Aorta (tissue), 5 donors: ENCODE results near the gene SH2B3. TPM values are rescaled to one million over a fixed set of nuclear protein-coding genes. Genes with fewer than 3 reads are reported as not detected.
"Not testable (repeated sequence)": the region's sequence is repeated elsewhere in the genome, so short reads cannot be mapped to it uniquely, and the experiment has no call there.

ENCODE experiments used
- ATAC-seq: fragments of 200-7000 bp; cut with Tn5 transposase; one replicate; pipeline ENCODE4 v1.9.1; 2022; ENCODE audit warnings: moderate library complexity; ENCODE audit not compliant: low FRiP score
- DNase-seq, 2 donors: peaks; one replicate each; pipeline ENCODE4 v3.0.0-alpha.2; 2020
- H3K27ac ChIP-seq, 2 donors: one replicate each; pipeline ENCODE4 v1.5.1; 2013; ENCODE audit warnings: low read length in 2 of 2, mild to moderate bottlenecking in 2 of 2, moderate library complexity in 2 of 2, control low read depth in 1 of 2, inconsistent platforms in 1 of 2, low read depth in 1 of 2
- H3K27me3 ChIP-seq, 2 donors: one replicate each; pipeline ENCODE4 v1.6.1; 2013; ENCODE audit warnings: control low read depth in 1 of 2, low read length in 1 of 2, mild to moderate bottlenecking in 1 of 2, moderate library complexity in 1 of 2; ENCODE audit not compliant: insufficient read depth in 2 of 2, control insufficient read depth in 1 of 2
- H3K36me3 ChIP-seq, 2 donors: one replicate each; pipeline ENCODE4 v1.6.1; 2013; ENCODE audit warnings: control low read depth in 1 of 2, low read length in 1 of 2, mild to moderate bottlenecking in 1 of 2; ENCODE audit not compliant: insufficient read depth in 2 of 2, control insufficient read depth in 1 of 2
- H3K4me1 ChIP-seq, 2 donors: one replicate each; pipeline ENCODE4 v1.6.1; 2013; ENCODE audit warnings: low read length in 2 of 2, control low read depth in 1 of 2, mild to moderate bottlenecking in 1 of 2, moderate library complexity in 1 of 2; ENCODE audit not compliant: insufficient read depth in 2 of 2, control insufficient read depth in 1 of 2
- H3K4me3 ChIP-seq, 2 donors: one replicate each; pipeline ENCODE4 v1.5.1; 2013; ENCODE audit warnings: low read length in 2 of 2, control low read depth in 1 of 2, mild to moderate bottlenecking in 1 of 2
- H3K9me3 ChIP-seq: one replicate; pipeline ENCODE4 v1.6.1; 2013; ENCODE audit warnings: mild to moderate bottlenecking, low read length; ENCODE audit not compliant: control insufficient read depth
- WGBS, 2 donors: extraction: QIAGEN DNeasy Blood & Tissue Kit; methylation state at CpG; one replicate each; pipeline ENCODE4 v1.1.7; 2013; 5-methylcytosine and 5-hydroxymethylcytosine counted together
- intact Hi-C, 2 donors: fragments of 100-400 bp; cut with DNase I; formaldehyde crosslinking; loops; one replicate each; pipeline versions ENCODE4 v1.14.2 to v1.15.0; 2022
- polyA plus RNA-seq, 2 donors: library from polyadenylated mRNA; stranded (reverse); fragments of 200-250 nt; gene quantifications; one replicate each; pipeline ENCODE4 v1.2.3, GENCODE V29; 2013
- total RNA-seq, 2 donors: library from RNA; stranded (reverse); fragmentation: NEBNext Ultra II Directional; extraction: Animal tissue kit (Norgen Biotek cat#: 25700); gene quantifications; one replicate each; pipeline ENCODE4 v1.2.1, GENCODE V29; 2021
- donor health status: healthy with polysubstance abuse.
- donor health status: Bipolar disorder and iron deficiency.
- donor health status: DM: no; HTN: no; CAD: no.
- donor health status: DM: no; HTN: no; CAD: no.
- donor health status: DM: yes; HTN: yes; CAD: no.

Gene SH2B3
- total and polyA plus RNA-seq, 4 donors, result 11.4 to 45.5 (median 23.5) TPM

GRCh38 chr12:111458546-111459172, 52.9 kb downstream of the SH2B3 start:
- 84 to 85% methylated on average over 6 of the region's 6 CpGs for WGBS, 2 donors
- intact Hi-C loops, result no loop called here
- no peaks in the 10 kb centered on the region for H3K4me1 ChIP-seq
- ATAC-seq (no peak), DNase-seq (no peak)
- H3K27ac ChIP-seq, result peak overlapping the region in 1 of 2 donors; percentile 26
- H3K36me3 ChIP-seq, result peaks cover 0 to 4% of the 10 kb centered on the region in 2 donors
- no peaks in the 10 kb centered on the region for H3K27me3 ChIP-seq
- H3K4me3 ChIP-seq, result no peak overlapping the region
- no peaks in the 10 kb centered on the region for H3K9me3 ChIP-seq

- WGBS, 2 donors, result 98 to 99% methylated on average over 11 of the region's 11 CpGs
- intact Hi-C loops, H3K36me3 ChIP-seq, H3K9me3 ChIP-seq, H3K27ac ChIP-seq, H3K27me3 ChIP-seq, ATAC-seq, DNase-seq, H3K4me1 ChIP-seq, H3K4me3 ChIP-seq: not testable (repeated sequence)
Measured at GRCh38 chr12:111460111-111460510, 54.4 kb downstream of the SH2B3 start.

GRCh38 chr12:111462210-111462769, 56.6 kb downstream of the SH2B3 start:
- ATAC-seq, result no peak
- peaks cover 0 to 4% of the 10 kb centered on the region in 2 donors for H3K36me3 ChIP-seq
- intact Hi-C loops, result no loop called here

GRCh38 chr12:111467092-111467856, 61.6 kb downstream of the SH2B3 start:
- peak overlapping the region in 1 of 2 donors; percentile 59 for H3K27ac ChIP-seq
- H3K4me3 ChIP-seq, result no peak overlapping the region
- H3K36me3 ChIP-seq, result peaks cover 0 to 3% of the 10 kb centered on the region in 2 donors
- ATAC-seq, result no peak
- no peaks in the 10 kb centered on the region for H3K9me3 ChIP-seq
- DNase-seq, result no peak
- intact Hi-C loops, result no loop called here
- WGBS, 2 donors, result 65 to 68% methylated on average over 3 of the region's 3 CpGs
- H3K27me3 ChIP-seq, result no peaks in the 10 kb centered on the region
- H3K4me1 ChIP-seq, result peaks cover 2% of the 10 kb centered on the region in 2 donors

More at GRCh38 chr12:111462210-111462769, 56.6 kb downstream of the SH2B3 start:
- peaks cover under 1% of the 10 kb centered on the region in 2 donors for H3K4me1 ChIP-seq
- no peak overlapping the region for H3K27ac ChIP-seq
- H3K4me3 ChIP-seq, result no peak overlapping the region
- no peaks in the 10 kb centered on the region for H3K9me3 ChIP-seq
- no peak for DNase-seq
- H3K27me3 ChIP-seq, result no peaks in the 10 kb centered on the region

GRCh38 chr12:111467857-111468241, 62.1 kb downstream of the SH2B3 start:
- H3K36me3 ChIP-seq, result peaks cover under 1 to 3% of the 10 kb centered on the region in 2 donors
- intact Hi-C loops, result no loop called here

GRCh38 chr12:111469401-111469800, 63.7 kb downstream of the SH2B3 start:
- 29 to 31% methylated on average over 2 of the region's 2 CpGs for WGBS, 2 donors
- peaks cover 2% of the 10 kb centered on the region in 2 donors for H3K4me1 ChIP-seq
- H3K9me3 ChIP-seq, result no peaks in the 10 kb centered on the region
- DNase-seq (no peak), ATAC-seq (no peak)
- no peak overlapping the region for H3K27ac ChIP-seq
- H3K36me3 ChIP-seq, result peaks cover 3 to 9% of the 10 kb centered on the region in 2 donors
- no peaks in the 10 kb centered on the region for H3K27me3 ChIP-seq
- intact Hi-C loops, result no loop called here
- no peak overlapping the region for H3K4me3 ChIP-seq

More at GRCh38 chr12:111467857-111468241, 62.1 kb downstream of the SH2B3 start:
- Histone ChIP-seq H3K9me3 (no peaks in the 10 kb centered on the region), H3K27ac (no peak overlapping the region), H3K4me3 (no peak overlapping the region), H3K4me1 (peaks cover 2% of the 10 kb centered on the region in 2 donors), H3K27me3 (no peaks in the 10 kb centered on the region)
- ATAC-seq (no peak), DNase-seq (no peak)
- WGBS, 2 donors, result 63% methylated on average over 4 of the region's 4 CpGs

- intact Hi-C loops, result no loop called here
- Histone ChIP-seq H3K4me3 (no peak overlapping the region), H3K4me1 (peaks cover 2% of the 10 kb centered on the region in 2 donors), H3K36me3 (peaks cover 3 to 9% of the 10 kb centered on the region in 2 donors), H3K27me3 (no peaks in the 10 kb centered on the region), H3K9me3 (no peaks in the 10 kb centered on the region), H3K27ac (no peak overlapping the region)
- WGBS, 2 donors, result 60 to 64% methylated on average over 2 of the region's 2 CpGs
- no peak for DNase-seq
- no peak for ATAC-seq
Measured at GRCh38 chr12:111471236-111471635, 65.5 kb downstream of the SH2B3 start.

GRCh38 chr12:111482462-111482861, 76.7 kb downstream of the SH2B3 start:
- Histone ChIP-seq H3K4me3 (no peak overlapping the region), H3K36me3 (peaks cover 0 to 4% of the 10 kb centered on the region in 2 donors), H3K9me3 (no peaks in the 10 kb centered on the region), H3K27me3 (no peaks in the 10 kb centered on the region), H3K27ac (no peak overlapping the region), H3K4me1 (peaks cover 0 to 2% of the 10 kb centered on the region in 2 donors)
- DNase-seq (no peak), ATAC-seq (no peak)
- 97% methylated on average over 2 of the region's 2 CpGs for WGBS, 2 donors
- intact Hi-C loops, result no loop called here
